HCT116 (cell line): Measurements from ENCODE around the gene NAT9. TPM values are rescaled to one million over a fixed set of nuclear protein-coding genes. Genes with fewer than 3 reads are reported as not detected.

ENCODE experiments used
- ATAC-seq: fragments of 200-7000 bp; cut with Tn5 transposase; 2 replicates; pipeline ENCODE4 v1.9.1; 2020; ENCODE audit warnings: mild to moderate bottlenecking, moderate library complexity
- BruUV-seq: library from RNA; stranded (reverse); fragments of 400-500 nt; replicated peaks from 2 replicates; lab custom pipeline; 2021; lab: Mats Ljungman, UMichigan
- CTCF ChIA-PET: fragments of 300-600 bp; sonication (Branson Sonifier 250); formaldehyde crosslinking; loops from one replicate; lab custom pipeline; 2021; ENCODE audit warnings: antibody characterized with exemption; lab: Charles Lee
- POLR2A ChIA-PET: fragments of 300-600, 350-600 bp; sonication (Branson Sonifier 250); formaldehyde crosslinking; loops from one replicate; lab custom pipeline; 2021; ENCODE audit warnings: antibody characterized with exemption; lab: Charles Lee
- RAD21 ChIA-PET, 2 experiments: fragments of 300-600 bp; sonication (Branson Sonifier 250); formaldehyde crosslinking; loops; one replicate each; lab custom pipeline; 2023; ENCODE audit warnings: low total read pairs in 2 of 2; ENCODE audit not compliant: uncharacterized antibody in 2 of 2, unreplicated experiment in 2 of 2, low non-redundant PET in 1 of 2; lab: Charles Lee
- DNase-seq: peaks from one replicate; pipeline ENCODE4 v3.0.0-alpha.2; 2010; ENCODE audit warnings: low read depth, low spot score
- H2AFZ ChIP-seq: fragments of 200-600 bp; shearing (Covaris generic), sonication (generic); 2 replicates; pipeline ENCODE4 v1.6.1; 2017; ENCODE audit warnings: low read depth, mixed run types, mixed read lengths, antibody characterized with exemption, low read length; ENCODE audit not compliant: poor library complexity, severe bottlenecking
- H3K27ac ChIP-seq: 2 replicates; pipeline ENCODE4 v1.5.1; 2012; ENCODE audit warnings: low read depth, low read length
- H3K27me3 ChIP-seq: fragments of 200-600 bp; sonication (generic); 2 replicates; pipeline ENCODE4 v1.6.1; 2016; ENCODE audit warnings: mixed run types, low read length, mixed read lengths; ENCODE audit not compliant: insufficient read depth
- H3K36me3 ChIP-seq, 2 experiments: fragments of 200-500 bp in 1 of 2; fragments of 200-600 bp in 1 of 2; sonication (Bioruptor generic) in 1 of 2; sonication (generic) in 1 of 2; 2 replicates each; pipeline versions ENCODE4 v1.5.1 to v1.6.1; 2014 to 2016; ENCODE audit warnings: low read length in 2 of 2, inconsistent platforms in 1 of 2, mixed read lengths in 1 of 2, mixed run types in 1 of 2; ENCODE audit not compliant: insufficient read depth in 2 of 2, control insufficient read depth in 1 of 2
- H3K4me1 ChIP-seq, 2 experiments: fragments of 200-600 bp in 1 of 2; sonication (generic) in 1 of 2; 2 replicates each; pipeline versions ENCODE4 v1.5.1 to v1.6.1; 2012 to 2017; ENCODE audit warnings: low read length in 2 of 2, inconsistent platforms in 1 of 2, mild to moderate bottlenecking in 1 of 2, mixed read lengths in 1 of 2, mixed run types in 1 of 2, moderate library complexity in 1 of 2; ENCODE audit not compliant: insufficient read depth in 2 of 2, control insufficient read depth in 1 of 2
- H3K4me2 ChIP-seq: fragments of 200-600 bp; sonication (generic); 2 replicates; pipeline ENCODE4 v1.6.1; 2017; ENCODE audit warnings: mixed run types, low read length, mixed read lengths
- H3K4me3 ChIP-seq, 2 experiments: fragments of 200-600 bp in 1 of 2; sonication (generic) in 1 of 2; replicated peaks in 1 of 2; 2 replicates each; pipeline ENCODE4 v1.5.1; 2011 to 2016; ENCODE audit warnings: low read length in 2 of 2, control low read depth in 1 of 2, low read depth in 1 of 2, mild to moderate bottlenecking in 1 of 2, mixed read lengths in 1 of 2, mixed run types in 1 of 2
- H3K79me2 ChIP-seq: fragments of 200-600 bp; sonication (generic); 2 replicates; pipeline ENCODE4 v1.6.1; 2017; ENCODE audit warnings: mild to moderate bottlenecking, mixed run types, low read length, moderate library complexity, mixed read lengths; ENCODE audit not compliant: insufficient read depth
- H3K9ac ChIP-seq: fragments of 200-600 bp; sonication (generic); 2 replicates; pipeline ENCODE4 v1.6.1; 2016; ENCODE audit warnings: low read length, mixed read lengths
- H3K9me2 ChIP-seq: fragments of 200-600 bp; sonication (generic), shearing (Covaris generic); 2 replicates; pipeline ENCODE4 v1.6.1; 2017; ENCODE audit warnings: mixed run types, mild to moderate bottlenecking, moderate library complexity; ENCODE audit not compliant: insufficient read depth
- H3K9me3 ChIP-seq, 2 experiments: fragments of 200-500 bp in 1 of 2; fragments of 200-600 bp in 1 of 2; sonication (Bioruptor generic) in 1 of 2; sonication (generic) in 1 of 2; 2 replicates each; pipeline ENCODE4 v1.6.1; 2014 to 2017; ENCODE audit warnings: low read length in 2 of 2, mixed read lengths in 2 of 2, inconsistent platforms in 1 of 2, low read depth in 1 of 2, mild to moderate bottlenecking in 1 of 2, mixed run types in 1 of 2, moderate library complexity in 1 of 2; ENCODE audit not compliant: control insufficient read depth in 1 of 2, insufficient read depth in 1 of 2
- H4K20me1 ChIP-seq: fragments of 200-600 bp; sonication (generic), shearing (Covaris generic); 2 replicates; pipeline ENCODE4 v1.6.1; 2017; ENCODE audit warnings: mixed run types, mild to moderate bottlenecking, moderate library complexity; ENCODE audit not compliant: insufficient read depth
- CEBPB ChIP-seq: IDR thresholded peaks from 2 replicates; pipeline ENCODE4 v1.6.1; 2012; ENCODE audit warnings: low read depth
- CTCF ChIP-seq, 3 experiments: fragments of 200-600 bp in 1 of 3; sonication (generic) in 1 of 3; IDR thresholded peaks in 2 of 3; conservative IDR thresholded peaks in 1 of 3; 2 replicates each; pipeline ENCODE4 v1.5.1; 2012 to 2017; ENCODE audit warnings: low read depth in 2 of 3, low read length in 2 of 3, antibody characterized with exemption in 1 of 3, borderline replicate concordance in 1 of 3, control low read depth in 1 of 3, mild to moderate bottlenecking in 1 of 3, mixed read lengths in 1 of 3, mixed run types in 1 of 3, moderate library complexity in 1 of 3; ENCODE audit not compliant: insufficient read depth in 1 of 3
- EGR1 ChIP-seq: IDR thresholded peaks from 2 replicates; pipeline ENCODE4 v1.6.1; 2012; ENCODE audit warnings: low read depth
- ELF1 ChIP-seq: IDR thresholded peaks from 2 replicates; pipeline ENCODE4 v1.6.1; 2012; ENCODE audit warnings: low read depth, borderline replicate concordance
- EZH2 ChIP-seq: fragments of 200-600 bp; sonication (generic); IDR thresholded peaks from 2 replicates; pipeline ENCODE4 v1.6.1; 2017; ENCODE audit warnings: antibody characterized with exemption, mixed run types
- EZH2phosphoT487 ChIP-seq: fragments of 200-600 bp; IDR thresholded peaks from 2 replicates; pipeline ENCODE4 v1.6.1; 2018; ENCODE audit warnings: antibody characterized with exemption, borderline replicate concordance
- FOSL1 ChIP-seq: IDR thresholded peaks from 2 replicates; pipeline ENCODE4 v1.6.1; 2012; ENCODE audit warnings: low read depth
- MAX ChIP-seq: IDR thresholded peaks from 2 replicates; pipeline ENCODE4 v1.6.1; 2012
- POLR2A ChIP-seq: IDR thresholded peaks from 2 replicates; pipeline ENCODE4 v1.7.0; 2011; ENCODE audit warnings: borderline replicate concordance; ENCODE audit not compliant: insufficient read depth, insufficient read length; ENCODE audit errors: extremely low read depth
- POLR2AphosphoS5 ChIP-seq: IDR thresholded peaks from 2 replicates; pipeline ENCODE4 v1.6.1; 2011; ENCODE audit warnings: mild to moderate bottlenecking, low read depth, low read length, moderate library complexity
- RAD21 ChIP-seq: IDR thresholded peaks from 2 replicates; pipeline ENCODE4 v1.6.1; 2012; ENCODE audit warnings: low read depth, mild to moderate bottlenecking
- SIN3A ChIP-seq: IDR thresholded peaks from 2 replicates; pipeline ENCODE4 v1.6.1; 2012; ENCODE audit warnings: low read depth
- SRF ChIP-seq: IDR thresholded peaks from 2 replicates; pipeline ENCODE4 v1.6.1; 2012; ENCODE audit warnings: low read depth
- TCF7L2 ChIP-seq: IDR thresholded peaks from 2 replicates; pipeline ENCODE4 v1.7.0; 2011; ENCODE audit warnings: borderline replicate concordance, inconsistent platforms; ENCODE audit not compliant: insufficient read depth, insufficient read length; ENCODE audit errors: extremely low read depth
- YY1 ChIP-seq: IDR thresholded peaks from 2 replicates; pipeline ENCODE4 v1.6.1; 2011; ENCODE audit warnings: low read length, low read depth, moderate library complexity, mild to moderate bottlenecking; ENCODE audit not compliant: insufficient replicate concordance; ENCODE audit errors: extremely low read depth
- ZBTB33 ChIP-seq: IDR thresholded peaks from 2 replicates; pipeline ENCODE4 v1.6.1; 2011; ENCODE audit warnings: mild to moderate bottlenecking, low read length, moderate library complexity; ENCODE audit not compliant: insufficient replicate concordance; ENCODE audit errors: extremely low read depth
- ZFX ChIP-seq: fragments of 450-650 bp; IDR thresholded peaks from 2 replicates; pipeline ENCODE4 v1.6.1; 2017
- ZNF274 ChIP-seq: fragments of 200-500 bp; sonication (Bioruptor generic); IDR thresholded peaks from 2 replicates; pipeline ENCODE4 v1.6.1; 2014; ENCODE audit warnings: mild to moderate bottlenecking, low read depth, low read length, inconsistent platforms
- intact Hi-C: fragments of 100-400 bp; cut with micrococcal nuclease; formaldehyde crosslinking; loops from 2 replicates; pipeline ENCODE4 v1.10.0; 2022
- total RNA-seq: library from RNA; stranded (reverse); gene quantifications from one replicate; pipeline ENCODE4 v1.2.1, GENCODE V29; 2021; ENCODE audit not compliant: unreplicated experiment

Gene NAT9
- total RNA-seq, 1 experiment from 2014 or later = 88.7 TPM

- intact Hi-C loops = no loop called here
- Histone ChIP-seq H3K4me3 (peak within 1 kb of the TSS; percentile 74 to 90), H2AFZ (no peak within 1 kb of the TSS), H4K20me1 (peaks cover 3% of the 10 kb centered on the region; the same call in 1 of the 2 replicates)
- DNase-seq = peak; percentile 77
- TF ChIP-seq ZBTB33 = no peak
- TF ChIP-seq CTCF (IDR thresholded peaks at IDR 0.05 in 2 of 3, conservative IDR thresholded peaks at IDR 0.05 in 1 of 3; ENCODE audit: borderline replicate concordance in 1 of 3, insufficient read depth in 1 of 3, low read depth in 2 of 3, low read length in 2 of 3) = peak in 2 of 3 experiments; percentile 17 to 19; a peak in 2 of 6 replicates
- TF ChIP-seq RAD21 = no peak
- TF ChIP-seq POLR2A = peak; percentile 97
- no peak for TF ChIP-seq TCF7L2
- no peak for TF ChIP-seq FOSL1
- TF ChIP-seq EZH2 = no peak
- peak; percentile 100 for TF ChIP-seq POLR2AphosphoS5
- no peak for TF ChIP-seq SRF
- no peak for TF ChIP-seq ELF1
- TF ChIP-seq ZFX = peak; percentile 52; the same call in 1 of the 2 replicates
- no peak for TF ChIP-seq CEBPB
- TF ChIP-seq MAX = peak; percentile 63
- TF ChIP-seq SIN3A = peak; percentile 96
- peak; percentile 76 for TF ChIP-seq YY1
- no peak for TF ChIP-seq EZH2phosphoT487
- TF ChIP-seq ZNF274 = no peak
- TF ChIP-seq EGR1 = no peak
- TF ChIP-seq, all 23 proteins: peak for 7
- Histone ChIP-seq H3K9me2 (no peaks in the 10 kb centered on the region), H3K27ac (peak within 1 kb of the TSS; percentile 81), H3K4me2 (peak within 1 kb of the TSS; percentile 87), H3K36me3 (peaks cover 0 to 2% of the 10 kb centered on the region in 2 experiments; a peak in 2 of 4 replicates), H3K27me3 (no peaks in the 10 kb centered on the region), H3K79me2 (peaks cover 51% of the 10 kb centered on the region), H3K9me3 (no peaks in the 10 kb centered on the region), H3K4me1 (peaks cover 35 to 61% of the 10 kb centered on the region in 2 experiments), H3K9ac (peak within 1 kb of the TSS; percentile 79)
- ChIA-PET POLR2A (interaction anchor here (1.2 to 3.2 kb wide), 5 partner anchors 11 to 124 kb away, joined by 4 to 18 read pairs (median 9); partner anchors contain the start of genes FDXR, NAT9 and RAB37), CTCF (interaction anchor here (1.5 to 1.9 kb wide), 4 partner anchors 12 to 91 kb away, joined by 6 to 8 read pairs (median 6); partner anchors contain the start of genes NAT9 and RAB37), RAD21 (no interaction called here)
- BruUV-seq = TSS peak; percentile 64
- ATAC-seq = peak; percentile 90
Observed at GRCh38 chr17:74748529-74749278, 27.4 kb downstream of the NAT9 start, which contains the start of gene NHERF1. TSS of gene NHERF1 (plus strand) at chr17:74748628. CDS start at chr17:74748847, 219 bp downstream.
